Fibroblast of skin of back (primary cell): Measurements from ENCODE around the gene RNF130.
"Not testable (repeated sequence)": the region's sequence is repeated elsewhere in the genome, so short reads cannot be mapped to it uniquely, and the experiment has no call there.

Experiments used
- DNase-seq: peaks from one replicate; pipeline ENCODE4 v3.0.0-alpha.2; 2013

RNF130 gene

DNA sequence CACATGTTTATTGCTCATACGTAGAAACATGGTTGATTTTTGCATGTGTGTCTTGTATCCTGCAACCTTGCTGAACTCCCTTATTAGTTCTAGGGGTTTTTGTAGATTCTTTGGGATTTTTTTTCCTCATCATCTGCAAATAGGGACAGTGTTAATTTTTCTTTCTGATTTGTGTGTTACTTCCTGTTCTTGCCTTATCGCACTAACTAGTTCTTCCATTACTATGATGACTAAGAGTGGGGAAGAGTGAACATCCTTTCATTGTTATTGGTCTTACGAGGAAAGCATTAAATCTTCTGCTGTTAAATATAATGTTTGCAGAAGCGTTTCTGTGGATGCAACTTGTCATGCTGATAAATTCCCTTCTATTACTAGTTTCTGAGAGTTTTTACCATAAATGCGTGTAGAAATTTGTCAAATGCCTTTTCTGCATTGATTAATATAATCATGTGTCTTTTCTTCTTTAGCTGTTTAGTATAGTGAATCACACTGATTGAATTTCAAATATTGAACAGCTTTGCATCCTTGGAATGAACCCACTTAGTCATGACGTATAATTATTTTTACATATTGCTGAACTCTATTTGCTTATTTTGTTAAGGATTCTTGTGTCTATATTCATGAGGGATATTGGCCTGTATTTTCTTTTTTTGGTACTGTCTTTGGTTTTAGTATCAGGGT lies 32.1 kb upstream of the RNF130 start:
- peak; percentile 39 for DNase-seq

DNA sequence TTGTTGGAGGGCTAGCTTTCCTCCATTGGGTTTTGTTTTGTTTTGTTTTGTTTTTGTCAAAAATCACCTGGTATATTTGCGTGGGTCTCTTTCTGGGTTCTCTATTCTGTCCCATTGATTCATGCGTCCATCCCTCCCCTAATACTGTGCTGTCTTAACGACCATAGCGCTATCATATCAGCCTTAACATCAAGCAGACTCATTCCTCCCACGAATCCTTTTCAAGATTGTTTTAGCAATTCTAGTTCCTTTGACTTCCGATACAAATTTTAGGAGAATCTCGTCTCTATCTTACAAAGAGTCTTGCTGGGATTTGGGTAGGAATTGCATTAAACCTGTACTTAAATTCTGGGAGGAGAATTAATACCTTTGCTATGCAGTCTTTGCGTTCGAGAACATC lies 31.1 kb upstream of the RNF130 start:
- DNase-seq, result no peak

- no peak for DNase-seq
Measured at GRCh38 chr5:180101451-180102105, 30.0 kb upstream of the RNF130 start.

DNA sequence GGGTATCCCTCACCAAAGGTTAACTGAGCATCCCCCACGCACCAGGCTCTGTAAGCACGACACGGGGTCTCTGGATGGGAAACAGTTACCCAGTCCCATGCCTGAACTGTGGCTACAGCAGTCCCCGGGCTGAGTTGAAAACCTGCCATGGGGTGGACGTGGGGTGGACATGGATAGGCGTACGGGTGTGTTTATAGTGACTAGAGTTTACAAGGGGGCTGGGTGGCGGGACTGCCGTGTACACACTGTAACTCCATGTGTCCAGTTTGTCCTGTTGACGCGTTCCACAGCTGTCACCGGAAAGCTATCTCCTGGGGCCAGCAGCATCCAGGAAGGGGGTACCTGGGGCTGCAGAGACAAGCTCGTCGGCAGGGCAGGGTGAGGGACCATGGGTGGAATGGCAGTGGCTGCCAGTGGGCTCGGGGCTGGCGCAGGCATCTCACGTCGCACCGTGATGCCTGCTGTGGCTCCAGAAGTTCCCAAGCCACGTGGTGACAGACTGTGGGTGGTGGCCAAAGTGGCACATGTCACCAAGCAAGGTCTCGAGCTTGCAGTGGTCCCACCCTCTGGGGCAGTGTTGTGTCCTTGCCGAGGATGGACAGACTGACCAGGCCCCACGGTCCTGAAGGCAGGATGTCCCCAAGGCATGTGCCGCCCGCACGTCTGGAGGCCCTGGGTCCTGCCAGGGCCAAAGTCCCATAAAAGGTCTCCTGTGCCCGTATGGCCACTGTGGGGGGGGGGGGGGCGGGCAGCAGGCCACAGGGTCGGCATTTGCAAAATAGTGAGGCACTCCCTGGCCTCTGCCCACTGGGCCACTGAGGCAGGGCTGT lies 29.3 kb upstream of the RNF130 start:
- no peak for DNase-seq

DNA sequence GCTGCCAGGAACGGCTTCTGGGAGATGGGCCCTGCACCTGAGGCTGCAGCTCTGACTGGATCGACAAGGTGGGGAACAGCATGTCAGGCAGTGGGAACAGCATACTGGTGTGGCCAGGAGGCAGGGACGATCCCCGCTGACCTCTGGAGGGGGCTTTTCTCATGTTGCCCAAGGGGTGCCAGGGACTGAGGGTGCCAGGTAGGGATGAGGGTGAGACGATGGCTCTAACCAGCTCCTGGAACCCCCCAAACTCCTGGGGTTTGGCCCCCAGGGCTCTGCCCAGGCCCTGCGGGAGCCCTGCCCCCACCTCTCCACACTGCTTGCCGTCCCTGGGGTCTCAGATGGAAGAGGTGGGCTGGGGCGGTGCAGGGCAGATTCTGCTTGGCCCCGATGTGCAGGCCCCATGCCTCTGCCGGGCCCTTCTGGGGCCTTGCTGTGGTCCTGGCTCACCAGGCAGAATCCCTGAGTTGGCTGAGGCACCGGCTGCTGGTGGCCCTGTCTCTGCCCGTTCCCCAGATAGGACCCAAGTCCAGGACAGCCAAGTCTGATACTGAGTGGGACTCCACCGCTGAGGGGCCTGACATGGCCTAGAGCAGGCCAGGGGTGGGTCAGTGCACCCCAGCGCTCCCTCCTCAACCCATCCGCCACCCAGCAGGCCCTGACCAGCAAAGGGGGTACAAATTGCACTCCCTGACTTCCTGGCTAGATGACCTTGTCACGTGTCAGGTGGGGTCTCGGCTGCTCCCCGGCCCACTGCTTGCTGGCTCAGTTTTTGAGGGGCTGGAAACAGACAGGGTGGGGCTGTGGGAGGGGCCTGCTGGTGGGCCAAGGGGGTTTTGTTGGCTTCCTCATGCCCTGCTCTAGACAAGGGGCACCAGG lies 28.4 kb upstream of the RNF130 start:
- no peak for DNase-seq

- DNase-seq, result no peak
Measured at GRCh38 chr5:180098991-180099732, 27.6 kb upstream of the RNF130 start.

GRCh38 chr5:180098526-180098925 lies 27.0 kb upstream of the RNF130 start:
- no peak for DNase-seq

DNA sequence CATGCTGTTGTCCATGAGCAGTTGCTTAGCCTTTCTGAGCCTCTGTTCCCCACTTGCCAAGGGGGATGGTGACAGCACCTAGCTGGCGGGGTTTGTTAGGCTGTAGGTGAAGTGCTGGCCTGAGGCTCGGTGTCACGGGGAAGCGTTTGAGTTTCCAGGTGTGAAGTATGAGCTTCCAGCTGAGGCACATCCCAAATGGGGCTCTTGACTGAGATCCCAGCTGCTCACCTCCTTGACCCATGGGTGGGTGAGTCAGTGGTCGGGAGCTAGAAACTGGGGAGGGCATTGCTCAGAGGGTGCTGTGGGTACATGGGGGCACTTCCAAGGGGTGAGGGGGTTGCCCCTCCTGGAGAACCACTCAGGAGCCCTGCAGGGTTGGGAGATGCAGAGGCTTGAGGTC lies 26.4 kb upstream of the RNF130 start:
- DNase-seq, result no peak

- no peak for DNase-seq
Measured at GRCh38 chr5:180097163-180097894, 25.8 kb upstream of the RNF130 start.

DNA sequence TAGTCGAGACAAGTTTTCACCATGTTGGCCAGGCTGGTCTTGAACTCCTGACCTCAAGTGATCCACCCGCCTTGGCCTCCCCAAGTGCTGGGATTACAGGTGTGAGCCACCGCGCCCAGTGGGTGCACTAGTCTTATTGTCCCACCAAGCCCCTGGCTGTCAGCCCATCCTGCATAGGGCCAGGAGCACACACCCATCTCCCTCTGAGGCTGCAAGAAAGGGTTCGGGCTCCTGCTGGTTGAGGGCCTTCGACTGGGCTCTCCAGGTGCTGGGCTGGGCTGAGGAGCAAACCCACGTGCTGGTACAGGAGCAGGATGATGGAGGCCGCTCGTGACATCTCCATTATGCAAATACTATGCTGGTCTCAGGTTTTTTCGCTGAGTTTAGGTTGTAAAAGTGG lies 25.1 kb upstream of the RNF130 start:
- DNase-seq, result no peak

DNA sequence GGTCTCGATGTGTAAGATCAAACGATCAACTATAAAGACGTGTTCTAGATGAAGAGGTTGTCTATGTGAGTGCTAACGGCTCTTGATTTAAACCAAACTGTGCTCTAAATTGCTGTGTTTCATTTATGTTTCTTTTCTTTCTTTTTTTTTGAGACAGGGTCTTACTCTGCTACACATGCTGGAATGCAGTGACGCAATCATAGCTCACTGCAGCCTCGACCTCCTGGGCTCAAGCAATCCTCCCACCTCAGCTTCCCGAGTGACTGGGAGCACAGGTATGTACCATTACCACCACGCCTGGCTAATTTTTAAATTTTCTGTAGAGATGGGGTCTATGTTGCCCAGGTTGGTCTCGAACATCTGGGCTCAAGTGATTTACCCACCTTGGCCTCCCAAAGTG lies 24.0 kb upstream of the RNF130 start:
- no peak for DNase-seq

DNA sequence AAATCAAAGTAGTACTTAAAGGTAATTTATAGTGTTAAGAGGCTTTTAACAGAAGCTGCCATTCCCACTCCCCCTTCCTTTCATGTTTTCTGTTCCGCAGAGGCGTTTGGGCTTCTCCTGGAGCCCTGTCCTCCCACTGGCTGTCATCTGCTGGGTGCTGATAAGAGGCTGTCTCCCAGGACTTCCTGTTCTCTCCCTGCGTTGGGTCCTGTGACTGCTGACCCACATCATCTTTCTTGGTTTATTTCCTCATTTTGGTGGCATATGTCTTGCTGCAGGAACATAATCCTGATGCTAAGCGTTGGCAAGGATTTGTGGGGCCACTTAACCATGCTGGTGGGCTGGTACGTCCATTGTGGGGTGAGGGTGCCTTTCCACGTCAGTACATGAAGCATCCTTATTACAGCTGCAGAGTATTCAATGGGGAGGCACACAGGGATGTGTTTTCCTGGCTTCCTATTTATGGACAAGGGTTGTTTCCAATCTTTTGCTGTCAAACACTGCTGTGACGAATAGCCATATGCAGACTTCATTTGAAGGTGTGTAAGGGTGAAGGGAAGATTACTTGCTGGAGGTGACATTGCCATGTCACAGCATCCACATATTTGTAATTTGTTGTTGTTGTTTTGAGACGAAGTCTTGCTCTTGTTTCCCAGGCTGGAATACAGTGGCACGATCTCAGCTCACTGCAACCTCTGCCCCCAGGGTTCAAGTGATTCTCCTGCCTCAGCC lies 22.3 kb upstream of the RNF130 start:
- DNase-seq, result no peak

GRCh38 chr5:180093241-180093640 lies 21.7 kb upstream of the RNF130 start:
- no peak for DNase-seq

DNA sequence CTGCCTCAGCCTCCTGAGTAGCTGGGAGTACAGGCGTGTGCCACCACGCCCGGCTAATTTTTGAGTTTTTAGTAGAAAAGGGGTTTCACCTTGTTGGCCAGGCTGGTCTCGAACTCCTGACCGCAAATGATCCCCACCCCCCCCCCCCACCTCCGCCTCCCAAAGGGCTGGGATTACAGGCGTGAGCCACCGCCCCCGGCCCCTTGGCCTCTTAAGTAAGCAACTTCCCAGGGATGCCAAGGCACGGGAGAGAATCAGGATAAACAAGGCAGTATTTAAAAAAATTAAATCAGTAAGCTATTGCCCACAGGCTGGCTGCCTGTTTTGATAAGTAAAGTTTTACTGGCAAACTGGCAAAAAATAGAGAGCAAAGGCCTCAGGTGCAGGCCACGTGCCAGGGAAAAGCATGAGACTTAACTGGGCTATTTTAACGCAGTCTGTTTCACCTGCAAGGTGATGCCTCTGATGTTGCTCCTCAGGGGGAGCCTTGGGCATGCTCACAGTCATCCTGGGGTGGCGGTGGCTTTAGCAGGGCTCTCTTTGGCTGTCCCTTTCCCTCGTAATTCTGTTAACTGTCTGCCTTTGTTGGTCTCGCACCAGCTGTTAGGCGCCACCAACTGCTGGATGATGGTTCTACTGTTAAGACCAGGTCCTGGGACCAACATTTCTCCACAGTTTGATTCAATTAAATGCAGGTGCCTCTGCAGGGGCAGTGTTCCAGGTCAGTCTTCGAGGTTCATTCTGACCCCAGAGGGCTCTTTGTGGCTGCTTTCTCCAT lies 19.4 kb upstream of the RNF130 start:
- DNase-seq, result peak; percentile 43

DNA sequence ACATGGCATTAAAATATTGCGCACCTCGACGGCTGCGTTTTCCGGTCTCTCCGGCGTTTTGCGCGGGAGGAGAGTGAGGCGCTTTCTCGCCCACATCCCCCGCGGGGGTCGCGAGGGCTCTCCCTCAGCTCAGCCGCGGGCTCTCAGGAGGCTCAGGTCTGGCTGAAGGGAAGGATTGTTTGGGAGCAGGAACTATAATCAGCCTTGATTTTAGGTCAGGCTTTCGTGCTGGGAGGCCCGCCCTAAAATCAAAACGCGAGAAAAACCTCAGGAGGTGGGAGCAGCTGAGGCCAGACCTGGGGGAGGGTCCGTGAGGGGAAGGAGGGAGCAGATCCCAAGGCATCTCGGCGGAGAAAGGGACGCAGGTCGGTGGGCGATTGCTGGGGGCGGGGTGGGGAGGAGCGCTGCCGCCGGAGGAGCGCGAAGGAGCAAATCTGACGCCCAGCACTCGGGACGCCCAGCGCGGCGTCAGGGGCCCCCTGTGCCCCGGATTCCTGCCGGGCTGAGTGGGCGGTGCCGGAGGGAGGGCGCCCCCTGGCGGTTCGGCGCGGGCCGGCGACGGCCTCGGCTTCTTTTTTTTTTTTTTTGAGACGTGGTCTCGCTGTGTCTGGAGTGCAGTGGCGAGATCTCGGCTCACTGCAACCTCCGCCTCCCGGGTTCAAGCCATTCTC lies 18.7 kb upstream of the RNF130 start:
- peak; percentile 73 for DNase-seq

DNA sequence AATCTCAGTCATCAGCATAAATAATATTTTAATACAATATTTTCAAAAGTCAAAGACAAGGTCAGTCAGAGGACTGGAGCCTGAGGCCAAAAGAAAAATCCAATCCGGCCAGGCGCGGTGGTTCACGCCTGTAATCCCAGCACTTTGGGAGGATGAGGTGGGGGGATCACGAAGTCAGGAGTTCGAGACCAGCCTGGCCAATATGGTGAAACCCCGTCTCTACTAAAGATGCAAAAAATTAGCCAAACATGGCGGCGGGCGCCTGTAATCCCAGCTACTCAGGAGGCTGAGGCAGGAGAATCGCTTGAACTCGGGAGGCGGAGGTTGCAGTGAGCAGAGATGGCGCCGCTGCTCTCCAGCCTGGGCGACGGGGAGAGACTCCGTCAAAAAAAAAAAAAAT lies 18.1 kb upstream of the RNF130 start:
- not testable (repeated sequence) for DNase-seq

DNA sequence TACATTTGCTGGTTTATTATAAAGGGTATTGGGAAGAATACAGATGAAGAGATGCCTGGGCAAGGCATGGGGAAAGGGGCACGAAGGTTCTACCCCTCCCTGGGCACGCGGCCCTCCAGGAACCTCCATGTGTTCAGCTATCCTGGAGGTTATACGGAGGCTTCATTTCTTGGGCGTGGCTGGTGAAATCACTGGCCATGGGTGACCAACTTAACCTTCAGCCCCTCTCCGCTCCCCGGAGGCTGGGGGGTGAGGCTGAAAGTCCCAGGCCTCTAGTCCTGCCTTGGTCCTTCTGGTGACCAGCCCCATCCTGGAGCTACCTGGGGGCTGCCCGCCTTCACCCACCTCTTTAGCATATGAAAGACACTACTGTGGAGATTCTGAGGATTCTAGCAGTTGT lies 17.0 kb upstream of the RNF130 start:
- DNase-seq, result no peak

DNA sequence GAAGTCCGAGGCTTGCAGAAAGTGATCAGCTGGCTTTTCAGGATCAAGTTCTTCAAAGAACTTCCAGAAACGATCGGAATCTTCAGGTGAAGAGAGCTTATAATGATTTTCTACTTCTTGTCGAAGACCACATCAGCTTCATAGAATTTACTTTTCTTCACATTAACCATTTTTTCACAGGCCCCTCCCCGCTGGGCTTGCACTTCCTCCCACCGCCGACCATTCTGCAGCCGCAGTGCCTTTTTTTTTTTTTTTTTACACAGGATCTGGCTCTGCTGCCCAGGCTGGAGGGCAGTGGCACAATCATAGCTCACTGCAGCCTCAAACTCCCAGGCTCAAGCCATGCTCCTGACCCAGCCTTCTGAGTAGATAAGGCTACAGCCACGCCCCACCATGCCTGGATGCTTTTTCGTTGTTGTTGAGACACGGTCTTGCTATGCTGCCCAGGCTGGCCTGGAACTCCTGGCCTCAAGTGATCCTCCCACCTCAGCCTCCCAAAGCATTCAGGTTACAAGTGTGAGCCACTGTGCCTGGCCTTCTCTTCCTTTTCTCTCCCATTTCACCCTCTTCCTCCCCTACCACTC lies 15.3 kb upstream of the RNF130 start:
- no peak for DNase-seq

- DNase-seq, result no peak
Measured at GRCh38 chr5:180085837-180086236, 14.3 kb upstream of the RNF130 start.
